OCI-LY3 (cell line): ENCODE measurements around the gene NT5C2.

Source experiments
- H2AFZ ChIP-seq: fragments of 200-600, 300-600 bp; shearing (Covaris generic); 2 replicates; pipeline ENCODE4 v1.6.0; 2014; ENCODE audit warnings: antibody characterized with exemption, low read depth, low read length
- H3K27ac ChIP-seq: fragments of 200-600, 300-600 bp; sonication (generic); 2 replicates; pipeline ENCODE4 v1.5.1; 2014; ENCODE audit warnings: mild to moderate bottlenecking, low read length, moderate library complexity, mixed read lengths
- H3K27me3 ChIP-seq: fragments of 200-600, 300-600 bp; sonication (generic); 2 replicates; pipeline ENCODE4 v1.6.1; 2014; ENCODE audit warnings: low read depth, low read length, mixed read lengths
- H3K36me3 ChIP-seq: fragments of 200-600, 300-600 bp; sonication (generic); replicated peaks from 2 replicates; pipeline ENCODE3; 2014; ENCODE audit warnings: low read depth, low read length, mixed read lengths
- H3K4me1 ChIP-seq: fragments of 300-600, 200-600 bp; sonication (generic); 2 replicates; pipeline ENCODE4 v1.6.1; 2014; ENCODE audit warnings: low read length, mixed read lengths
- H3K4me2 ChIP-seq: fragments of 200-600, 300-600 bp; sonication (generic); 2 replicates; pipeline ENCODE4 v1.6.1; 2014; ENCODE audit warnings: low read length, mixed read lengths
- H3K4me3 ChIP-seq: fragments of 300-600, 200-600 bp; sonication (generic); 2 replicates; pipeline ENCODE4 v1.5.1; 2014; ENCODE audit warnings: antibody characterized with exemption, mild to moderate bottlenecking, low read length, moderate library complexity
- H3K79me2 ChIP-seq: fragments of 300-600, 200-600 bp; shearing (Covaris generic); 2 replicates; pipeline ENCODE4 v1.6.1; 2014; ENCODE audit warnings: mild to moderate bottlenecking, low read length, mixed read lengths
- H3K9ac ChIP-seq: fragments of 300-600, 200-600 bp; shearing (Covaris generic); 2 replicates; pipeline ENCODE4 v1.6.0; 2014; ENCODE audit warnings: mild to moderate bottlenecking, low read length, moderate library complexity
- H3K9me3 ChIP-seq: fragments of 200-600, 300-600 bp; shearing (Covaris generic); 2 replicates; pipeline ENCODE4 v1.6.1; 2014; ENCODE audit warnings: low read length, mixed read lengths; ENCODE audit not compliant: insufficient read depth
- H4K20me1 ChIP-seq: fragments of 200-600, 300-600 bp; sonication (generic); 2 replicates; pipeline ENCODE4 v1.6.1; 2016; ENCODE audit warnings: low read length, mixed read lengths; ENCODE audit not compliant: insufficient read depth
- CTCF ChIP-seq: fragments of 200-600, 300-600 bp; sonication (generic); IDR thresholded peaks from 2 replicates; pipeline ENCODE4 v1.5.1; 2014; ENCODE audit warnings: antibody characterized with exemption, low read length, low read depth
- EZH2phosphoT487 ChIP-seq: fragments of 200-600 bp; shearing (Covaris generic); IDR thresholded peaks from 2 replicates; pipeline ENCODE4 v1.6.1; 2018; ENCODE audit warnings: antibody characterized with exemption, mixed run types, low read depth

NT5C2 gene

GRCh38 chr10:103090911-103091310 lies 102.2 kb downstream of the NT5C2 start:
- no peak overlapping the region for H3K9ac ChIP-seq
- TF ChIP-seq CTCF (no peak), EZH2phosphoT487 (no peak)
- H3K27ac ChIP-seq: no peak overlapping the region
- H3K79me2 ChIP-seq: no peaks in the 10 kb centered on the region
- H3K36me3 ChIP-seq: peaks cover 17% of the 10 kb centered on the region
- no peaks in the 10 kb centered on the region for H4K20me1 ChIP-seq
- H3K4me3 ChIP-seq: no peak overlapping the region
- H3K27me3 ChIP-seq: no peaks in the 10 kb centered on the region
- no peaks in the 10 kb centered on the region for H3K4me1 ChIP-seq
- H3K9me3 ChIP-seq: no peaks in the 10 kb centered on the region
- no peak overlapping the region for H2AFZ ChIP-seq
- no peak overlapping the region for H3K4me2 ChIP-seq

GRCh38 chr10:103089493-103089892 lies 103.6 kb downstream of the NT5C2 start:
- Histone ChIP-seq H3K4me2 (no peak overlapping the region), H3K79me2 (no peaks in the 10 kb centered on the region), H3K4me3 (no peak overlapping the region), H3K4me1 (no peaks in the 10 kb centered on the region), H3K9me3 (no peaks in the 10 kb centered on the region), H3K9ac (no peak overlapping the region), H3K27me3 (no peaks in the 10 kb centered on the region), H3K27ac (no peak overlapping the region), H2AFZ (no peak overlapping the region), H3K36me3 (peaks cover 17% of the 10 kb centered on the region), H4K20me1 (no peaks in the 10 kb centered on the region)
- no peak for TF ChIP-seq EZH2phosphoT487
- no peak for TF ChIP-seq CTCF

- H3K79me2 ChIP-seq: no peaks in the 10 kb centered on the region
- no peaks in the 10 kb centered on the region for H3K9me3 ChIP-seq
- H3K4me2 ChIP-seq: no peak overlapping the region
- no peak overlapping the region for H3K27ac ChIP-seq
- no peak overlapping the region for H2AFZ ChIP-seq
- no peak overlapping the region for H3K4me3 ChIP-seq
- H3K36me3 ChIP-seq: peaks cover 12% of the 10 kb centered on the region
- no peak overlapping the region for H3K9ac ChIP-seq
- H3K4me1 ChIP-seq: no peaks in the 10 kb centered on the region
- no peaks in the 10 kb centered on the region for H4K20me1 ChIP-seq
- no peaks in the 10 kb centered on the region for H3K27me3 ChIP-seq
- TF ChIP-seq EZH2phosphoT487 (no peak), CTCF (no peak)
Observed at GRCh38 chr10:103086799-103087198, 106.3 kb downstream of the NT5C2 start.

- no peaks in the 10 kb centered on the region for H3K27me3 ChIP-seq
- no peak overlapping the region for H2AFZ ChIP-seq
- H3K9ac ChIP-seq: no peak overlapping the region
- H3K4me3 ChIP-seq: no peak overlapping the region
- H3K27ac ChIP-seq: no peak overlapping the region
- no peaks in the 10 kb centered on the region for H3K79me2 ChIP-seq
- H4K20me1 ChIP-seq: no peaks in the 10 kb centered on the region
- peaks cover 12% of the 10 kb centered on the region for H3K36me3 ChIP-seq
- no peaks in the 10 kb centered on the region for H3K9me3 ChIP-seq
- no peak overlapping the region for H3K4me2 ChIP-seq
- TF ChIP-seq CTCF: no peak
- TF ChIP-seq EZH2phosphoT487: no peak
- H3K4me1 ChIP-seq: no peaks in the 10 kb centered on the region
Observed at GRCh38 chr10:103086261-103086660, 106.8 kb downstream of the NT5C2 start.
